HepG2 (cell line): ENCODE measurements around the gene NEAT1. TPM values are rescaled to one million over a fixed set of nuclear protein-coding genes. Genes with fewer than 3 reads are reported as not detected.

Source experiments
- ADNP ChIP-seq: sonication (generic); formaldehyde crosslinking; IDR thresholded peaks from 2 replicates; pipeline ENCODE4 v1.4.0; 2020; ENCODE audit warnings: missing genetic modification reagents
- AKAP8 ChIP-seq: sonication (generic); formaldehyde crosslinking; IDR thresholded peaks from 2 replicates; pipeline ENCODE4 v1.5.1; 2020; ENCODE audit warnings: mild to moderate bottlenecking, missing genetic modification reagents
- ARHGAP35 ChIP-seq: sonication (generic); formaldehyde crosslinking; IDR thresholded peaks from 2 replicates; pipeline ENCODE4 v1.9.0; 2022; ENCODE audit warnings: mild to moderate bottlenecking, inconsistent platforms, moderate library complexity, missing genetic modification reagents, borderline replicate concordance
- ELF3 ChIP-seq: IDR thresholded peaks from 2 replicates; pipeline ENCODE4 v1.6.1; 2016; ENCODE audit warnings: missing genetic modification reagents, missing compliant biosample characterization
- FOSL2 ChIP-seq: sonication (generic); formaldehyde crosslinking; IDR thresholded peaks from 2 replicates; pipeline ENCODE4 v1.4.0; 2020; ENCODE audit warnings: missing genetic modification reagents
- FOXP1 ChIP-seq, 2 experiments: fragments of 450-650 bp in 1 of 2; IDR thresholded peaks; 2 replicates each; pipeline ENCODE4 v1.6.1; 2017 to 2018; ENCODE audit warnings: antibody characterized with exemption in 1 of 2
- HDAC6 ChIP-seq: fragments of 200-600 bp; sonication (generic); IDR thresholded peaks from 2 replicates; pipeline ENCODE4 v1.7.0; 2017; ENCODE audit warnings: mild to moderate bottlenecking, antibody characterized with exemption, low read length, low read depth
- KAT8 ChIP-seq: IDR thresholded peaks from 2 replicates; pipeline ENCODE4 v1.6.1; 2016; ENCODE audit warnings: missing genetic modification reagents, missing compliant biosample characterization
- MAZ ChIP-seq, 2 experiments: sonication (generic) in 1 of 2; formaldehyde crosslinking in 1 of 2; IDR thresholded peaks; 2 replicates each; pipeline versions ENCODE4 v1.5.0 to v1.6.1; 2012 to 2020; ENCODE audit warnings: low read depth in 2 of 2, mild to moderate bottlenecking in 2 of 2, borderline replicate concordance in 1 of 2, improper control_type of control experiment in 1 of 2, low read length in 1 of 2, missing genetic modification reagents in 1 of 2, moderate library complexity in 1 of 2
- MLLT10 ChIP-seq: sonication (generic); formaldehyde crosslinking; IDR thresholded peaks from 2 replicates; pipeline ENCODE4 v1.4.0; 2020; ENCODE audit warnings: missing genetic modification reagents
- NR2F2 ChIP-seq: IDR thresholded peaks from 2 replicates; pipeline ENCODE4 v1.6.1; 2012; ENCODE audit warnings: low read depth, inconsistent platforms, borderline replicate concordance
- PAF1 ChIP-seq: IDR thresholded peaks from 2 replicates; pipeline ENCODE4 v1.6.1; 2016; ENCODE audit warnings: missing genetic modification reagents, missing compliant biosample characterization
- POLR2AphosphoS5 ChIP-seq: IDR thresholded peaks from 2 replicates; pipeline ENCODE4 v1.6.1; 2012; ENCODE audit warnings: low read depth, low read length
- TBX2 ChIP-seq: sonication (generic); formaldehyde crosslinking; IDR thresholded peaks from 2 replicates; pipeline ENCODE4 v1.5.0; 2020; ENCODE audit warnings: missing genetic modification reagents, mild to moderate bottlenecking, borderline replicate concordance
- ZBTB37 ChIP-seq: sonication (generic); formaldehyde crosslinking; IDR thresholded peaks from 2 replicates; pipeline ENCODE4 v1.4.0; 2020; ENCODE audit warnings: mild to moderate bottlenecking, missing genetic modification reagents
- ZFX ChIP-seq: sonication (generic); formaldehyde crosslinking; IDR thresholded peaks from 2 replicates; pipeline ENCODE4 v1.4.0; 2020; ENCODE audit warnings: mild to moderate bottlenecking, low read depth, missing genetic modification reagents, moderate library complexity
- ZKSCAN8 ChIP-seq: IDR thresholded peaks from 2 replicates; pipeline ENCODE4 v1.6.1; 2016; ENCODE audit warnings: borderline replicate concordance, missing genetic modification reagents, missing compliant biosample characterization
- ZNF205 ChIP-seq: IDR thresholded peaks from 2 replicates; pipeline ENCODE4 v1.6.1; 2018; ENCODE audit warnings: missing biosample characterization, missing genetic modification reagents
- ZNF326 ChIP-seq: sonication (generic); formaldehyde crosslinking; IDR thresholded peaks from 2 replicates; pipeline ENCODE4 v1.4.0; 2020; ENCODE audit warnings: missing genetic modification reagents, borderline replicate concordance
- ZNF331 ChIP-seq: sonication (generic); formaldehyde crosslinking; IDR thresholded peaks from 2 replicates; pipeline ENCODE4 v1.4.0; 2020; ENCODE audit warnings: missing genetic modification reagents
- ZNF333 ChIP-seq: sonication (generic); formaldehyde crosslinking; IDR thresholded peaks from 2 replicates; pipeline ENCODE4 v1.4.0; 2020; ENCODE audit warnings: mild to moderate bottlenecking, missing genetic modification reagents, borderline replicate concordance
- ZNF335 ChIP-seq: sonication (generic); formaldehyde crosslinking; IDR thresholded peaks from 2 replicates; pipeline ENCODE4 v1.4.0; 2020; ENCODE audit warnings: missing genetic modification reagents
- ZNF430 ChIP-seq: sonication (generic); formaldehyde crosslinking; IDR thresholded peaks from 2 replicates; pipeline ENCODE4 v1.9.0; 2021; ENCODE audit warnings: mild to moderate bottlenecking, missing genetic modification reagents
- ZNF619 ChIP-seq: sonication (generic); formaldehyde crosslinking; IDR thresholded peaks from 2 replicates; pipeline ENCODE4 v1.4.0; 2020; ENCODE audit warnings: mild to moderate bottlenecking, missing genetic modification reagents
- ZNF644 ChIP-seq: IDR thresholded peaks from 2 replicates; pipeline ENCODE4 v1.6.1; 2016; ENCODE audit warnings: low read depth
- ZZZ3 ChIP-seq: sonication (generic); formaldehyde crosslinking; IDR thresholded peaks from 2 replicates; pipeline ENCODE4 v1.4.0; 2020; ENCODE audit warnings: missing genetic modification reagents, mild to moderate bottlenecking, borderline replicate concordance
- polyA plus RNA-seq, 8 experiments: library from polyadenylated mRNA; depleted of rRNA in 3 of 8; stranded (reverse) in 7 of 8; unstranded in 1 of 8; fragments of >200 nt; fragmentation: Illumina TruSeq in 4 of 8; extraction: Trizol in 4 of 8; gene quantifications; 2 replicates each; pipeline versions ENCODE4 v1.2.1 to v1.2.3, GENCODE V29; 2011 to 2016; ENCODE audit warnings: low read depth in 4 of 8, missing spikeins in 1 of 8, mixed read lengths in 1 of 8; ENCODE audit not compliant: insufficient read depth in 1 of 8
- total RNA-seq, 5 experiments: library from RNA; depleted of rRNA; stranded (reverse); fragments of >200 nt; fragmentation: Illumina TruSeq; extraction: Trizol; gene quantifications; 2 replicates each; pipeline ENCODE4 v1.2.3, GENCODE V29; 2016; ENCODE audit warnings: low read depth in 1 of 5
- TF ChIP-seq, protein P1 (sequence below): sonication (generic); formaldehyde crosslinking; IDR thresholded peaks from 2 replicates; pipeline ENCODE4 v1.4.0; 2020; ENCODE audit warnings: missing genetic modification reagents, borderline replicate concordance
- TF ChIP-seq, protein P2 (sequence below): sonication (generic); formaldehyde crosslinking; IDR thresholded peaks from 2 replicates; pipeline ENCODE4 v1.4.0; 2020; ENCODE audit warnings: missing genetic modification reagents

Gene NEAT1
- total and polyA plus RNA-seq, 2 of the 13 experiments (the other 11 are each of a cell fraction or from before 2014, with no cell fraction given) = 20.5 to 41.2 TPM

DNA sequence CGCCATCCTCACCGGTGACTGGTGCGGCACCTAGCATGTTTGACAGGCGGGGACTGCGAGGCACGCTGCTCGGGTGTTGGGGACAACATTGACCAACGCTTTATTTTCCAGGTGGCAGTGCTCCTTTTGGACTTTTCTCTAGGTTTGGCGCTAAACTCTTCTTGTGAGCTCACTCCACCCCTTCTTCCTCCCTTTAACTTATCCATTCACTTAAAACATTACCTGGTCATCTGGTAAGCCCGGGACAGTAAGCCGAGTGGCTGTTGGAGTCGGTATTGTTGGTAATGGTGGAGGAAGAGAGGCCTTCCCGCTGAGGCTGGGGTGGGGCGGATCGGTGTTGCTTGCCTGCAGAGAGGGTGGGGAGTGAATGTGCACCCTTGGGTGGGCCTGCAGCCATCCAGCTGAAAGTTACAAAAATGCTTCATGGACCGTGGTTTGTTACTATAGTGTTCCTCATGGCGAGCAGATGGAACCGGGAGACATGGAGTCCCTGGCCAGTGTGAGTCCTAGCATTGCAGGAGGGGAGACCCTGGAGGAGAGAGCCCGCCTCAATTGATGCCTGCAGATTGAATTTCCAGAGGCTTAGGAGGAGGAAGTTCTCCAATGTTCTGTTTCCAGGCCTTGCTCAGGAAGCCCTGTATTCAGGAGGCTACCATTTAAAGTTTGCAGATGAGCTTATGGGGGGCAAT is 1.1 kb downstream of the NEAT1 start (continued):
- TF ChIP-seq POLR2AphosphoS5 (peak; percentile 12), HDAC6 (no peak; the same call in 1 of the 2 replicates), MLLT10 (CRISPR knock-in tag) (peak; percentile 68; the same call in 1 of the 2 replicates), ZFX (CRISPR knock-in tag) (peak; percentile 4; the same call in 1 of the 2 replicates), KAT8 (CRISPR knock-in tag) (no peak), NR2F2 (no peak), ZNF333 (CRISPR knock-in tag) (no peak), ARHGAP35 (CRISPR knock-in tag) (no peak), FOSL2 (no peak), MAZ (IDR thresholded peaks at IDR 0.05; ENCODE audit: borderline replicate concordance, low read depth, low read length) (no peak), MAZ (CRISPR knock-in tag; IDR thresholded peaks at IDR 0.05; ENCODE audit: low read depth) (no peak), ZNF205 (CRISPR knock-in tag) (no peak), ELF3 (CRISPR knock-in tag) (0 out of 2 replicates have a peak, but pooled peaks have one; percentile 15), ZNF430 (no peak), ZNF644 (no peak), TBX2 (no peak), ZZZ3 (CRISPR knock-in tag) (no peak), ZKSCAN8 (CRISPR knock-in tag) (no peak), ADNP (CRISPR knock-in tag) (no peak), AKAP8 (CRISPR knock-in tag) (no peak; the same call in none of the 2 replicates), ZNF326 (CRISPR knock-in tag) (no peak), FOXP1 (IDR thresholded peaks at IDR 0.05) (no peak), FOXP1 (CRISPR knock-in tag; IDR thresholded peaks at IDR 0.05) (no peak), ZBTB37 (CRISPR knock-in tag) (no peak), ZNF619 (no peak), PAF1 (CRISPR knock-in tag) (peak; percentile 91), ZNF335 (CRISPR knock-in tag) (no peak), ZNF331 (CRISPR knock-in tag) (0 out of 2 replicates have a peak, but pooled peaks have one; percentile 7)
- TF ChIP-seq, protein P1, sequence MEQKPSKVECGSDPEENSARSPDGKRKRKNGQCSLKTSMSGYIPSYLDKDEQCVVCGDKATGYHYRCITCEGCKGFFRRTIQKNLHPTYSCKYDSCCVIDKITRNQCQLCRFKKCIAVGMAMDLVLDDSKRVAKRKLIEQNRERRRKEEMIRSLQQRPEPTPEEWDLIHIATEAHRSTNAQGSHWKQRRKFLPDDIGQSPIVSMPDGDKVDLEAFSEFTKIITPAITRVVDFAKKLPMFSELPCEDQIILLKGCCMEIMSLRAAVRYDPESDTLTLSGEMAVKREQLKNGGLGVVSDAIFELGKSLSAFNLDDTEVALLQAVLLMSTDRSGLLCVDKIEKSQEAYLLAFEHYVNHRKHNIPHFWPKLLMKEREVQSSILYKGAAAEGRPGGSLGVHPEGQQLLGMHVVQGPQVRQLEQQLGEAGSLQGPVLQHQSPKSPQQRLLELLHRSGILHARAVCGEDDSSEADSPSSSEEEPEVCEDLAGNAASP (CRISPR knock-in tag) = no peak
- TF ChIP-seq, protein P2, sequence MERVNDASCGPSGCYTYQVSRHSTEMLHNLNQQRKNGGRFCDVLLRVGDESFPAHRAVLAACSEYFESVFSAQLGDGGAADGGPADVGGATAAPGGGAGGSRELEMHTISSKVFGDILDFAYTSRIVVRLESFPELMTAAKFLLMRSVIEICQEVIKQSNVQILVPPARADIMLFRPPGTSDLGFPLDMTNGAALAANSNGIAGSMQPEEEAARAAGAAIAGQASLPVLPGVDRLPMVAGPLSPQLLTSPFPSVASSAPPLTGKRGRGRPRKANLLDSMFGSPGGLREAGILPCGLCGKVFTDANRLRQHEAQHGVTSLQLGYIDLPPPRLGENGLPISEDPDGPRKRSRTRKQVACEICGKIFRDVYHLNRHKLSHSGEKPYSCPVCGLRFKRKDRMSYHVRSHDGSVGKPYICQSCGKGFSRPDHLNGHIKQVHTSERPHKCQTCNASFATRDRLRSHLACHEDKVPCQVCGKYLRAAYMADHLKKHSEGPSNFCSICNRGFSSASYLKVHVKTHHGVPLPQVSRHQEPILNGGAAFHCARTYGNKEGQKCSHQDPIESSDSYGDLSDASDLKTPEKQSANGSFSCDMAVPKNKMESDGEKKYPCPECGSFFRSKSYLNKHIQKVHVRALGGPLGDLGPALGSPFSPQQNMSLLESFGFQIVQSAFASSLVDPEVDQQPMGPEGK (CRISPR knock-in tag) = no peak
